ENCODE results near the gene SH3BP5L. TPM values are rescaled to one million over a fixed set of nuclear protein-coding genes. Genes with fewer than 3 reads are reported as not detected.

The SH3BP5L gene
- 10 to 100 TPM in 3 of 4 donors, 1 to 10 TPM in 1; 7.2 to 18.8 (median 13.1) TPM for total RNA-seq

- TF ChIP-seq CTCF (IDR thresholded peaks at IDR 0.05; ENCODE audit: low read depth) = no peak
Measured at GRCh38 chr1:248825909-248826760, at the start of gene SH3BP5L. SH3BP5L (minus strand) TSS chr1:248825915; CDS start chr1:248824935, 980 bp downstream.

DNA sequence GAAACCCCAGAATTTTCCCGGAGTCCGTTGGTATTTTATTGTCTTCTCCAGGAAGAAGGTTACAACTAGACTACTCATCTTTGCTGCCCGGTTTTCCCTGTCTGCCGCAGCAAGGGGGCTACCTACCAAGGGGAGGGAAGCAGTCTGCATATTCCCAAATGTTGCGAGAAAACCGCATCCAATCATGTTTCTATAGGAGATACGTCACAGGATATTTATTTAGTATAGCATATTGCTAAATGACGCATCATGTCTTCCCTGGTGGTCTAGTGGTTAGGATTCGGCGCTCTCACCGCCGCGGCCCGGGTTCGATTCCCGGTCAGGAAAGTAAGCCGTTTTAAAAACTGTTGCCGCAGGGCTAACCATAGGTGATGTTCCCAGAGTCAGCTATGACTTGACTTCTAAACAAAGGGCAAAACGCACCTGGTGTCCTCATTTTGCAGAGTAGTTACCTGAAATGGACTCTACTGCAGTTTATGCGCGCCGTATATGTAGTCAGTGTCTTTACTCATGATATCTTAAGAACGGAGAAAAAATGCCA lies 48.3 kb upstream of the SH3BP5L start:
- no peak for TF ChIP-seq CTCF (IDR thresholded peaks at IDR 0.05; ENCODE audit: low read depth)

GRCh38 chr1:248873409-248873992 lies 47.8 kb upstream of the SH3BP5L start:
- no peak for TF ChIP-seq CTCF (IDR thresholded peaks at IDR 0.05; ENCODE audit: low read depth)

- TF ChIP-seq CTCF (IDR thresholded peaks at IDR 0.05; ENCODE audit: low read depth) = no peak
Measured at GRCh38 chr1:248872752-248873408, 47.2 kb upstream of the SH3BP5L start.

DNA sequence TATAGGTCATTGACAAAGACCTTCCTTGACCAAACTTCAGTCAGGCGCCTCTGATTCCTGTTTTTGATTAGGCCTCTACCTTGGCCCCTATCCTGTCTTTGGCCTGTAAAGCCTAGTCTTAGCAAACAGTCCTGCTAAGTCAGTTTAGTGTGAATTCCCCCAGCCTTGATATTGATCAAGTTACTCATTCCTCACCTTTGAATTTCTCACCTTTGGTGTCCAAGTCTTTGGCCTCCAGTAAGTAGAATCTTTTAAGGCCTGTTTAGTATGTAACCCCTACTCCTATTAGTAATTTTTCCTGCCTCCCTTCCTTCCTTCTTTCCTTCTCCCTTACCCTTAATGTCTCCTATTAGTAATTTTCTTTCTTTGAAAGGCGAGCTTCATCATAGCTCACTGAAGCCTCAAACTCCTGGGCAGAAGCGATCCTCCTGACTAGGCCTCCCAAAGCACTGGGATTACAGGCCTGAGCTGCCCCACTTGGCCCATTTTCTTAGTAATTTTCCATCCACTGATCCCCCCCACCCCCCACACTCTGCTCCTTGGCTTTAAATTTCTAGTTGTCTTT lies 46.2 kb upstream of the SH3BP5L start:
- no peak for TF ChIP-seq CTCF (IDR thresholded peaks at IDR 0.05; ENCODE audit: low read depth)

DNA sequence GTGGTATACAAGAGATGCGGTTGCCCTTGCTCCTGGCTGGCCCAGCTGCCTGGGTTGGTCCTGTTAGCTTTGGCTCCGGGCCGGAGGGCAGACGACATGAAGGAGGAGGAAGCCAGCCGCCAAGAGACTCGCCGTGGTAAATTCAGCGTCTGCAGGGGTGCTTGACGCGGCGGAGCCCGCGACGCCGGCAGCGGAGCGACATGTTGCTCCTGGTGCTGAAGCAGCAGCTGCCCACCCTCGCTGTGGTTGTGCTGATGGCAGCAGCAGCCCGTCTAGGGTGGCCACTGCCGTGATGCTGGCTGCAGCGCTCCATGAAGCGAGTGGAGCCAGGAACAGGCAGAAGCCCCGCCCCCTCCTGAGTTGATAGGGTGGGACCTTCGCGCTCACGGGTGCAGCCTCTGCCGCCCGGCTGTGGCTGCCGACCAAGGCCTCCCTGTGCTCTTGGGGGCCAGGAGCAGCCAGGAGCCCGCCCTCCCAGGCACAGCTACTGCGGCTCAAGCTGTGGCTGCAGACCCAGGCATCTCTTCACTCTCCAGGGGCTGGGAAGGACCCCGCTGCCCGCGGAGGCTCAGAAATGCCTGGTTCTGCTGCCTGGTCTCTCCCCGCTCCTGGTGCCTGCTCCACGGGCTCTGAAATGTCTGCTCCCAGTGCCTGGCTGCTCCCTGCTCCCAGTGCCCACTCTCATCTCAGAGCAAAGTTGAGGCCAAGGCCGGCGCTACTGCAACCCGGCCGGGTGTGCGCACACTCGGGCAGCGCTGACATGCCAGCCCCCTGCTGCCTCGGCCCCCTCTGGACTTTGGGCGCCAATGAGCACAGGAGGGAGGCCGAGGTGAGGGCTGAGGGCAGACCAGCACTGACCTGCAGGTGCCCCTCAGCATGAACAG lies 37.5 kb upstream of the SH3BP5L start:
- no peak for TF ChIP-seq CTCF (IDR thresholded peaks at IDR 0.05; ENCODE audit: low read depth)
